DND-41 (cell line): ENCODE data around the gene C1D.

Experiments used
- ATAC-seq: fragments of 200-7000 bp; cut with Tn5 transposase; 3 replicates; pipeline ENCODE4 v1.9.1; 2021; ENCODE audit warnings: low read depth; ENCODE audit not compliant: insufficient read depth
- DNase-seq: peaks from one replicate; pipeline ENCODE4 v3.0.0-alpha.2; 2020
- H2AFZ ChIP-seq: 2 replicates; pipeline ENCODE4 v1.6.0; 2012; ENCODE audit warnings: low read depth, low read length
- H3K27ac ChIP-seq: 2 replicates; pipeline ENCODE4 v1.5.1; 2012; ENCODE audit warnings: low read length, inconsistent platforms
- H3K27me3 ChIP-seq: fragments of 200-600 bp; sonication (generic); 2 replicates; pipeline ENCODE4 v1.6.0; 2012; ENCODE audit warnings: low read length, mild to moderate bottlenecking, inconsistent platforms; ENCODE audit not compliant: insufficient read depth, poor library complexity
- H3K36me3 ChIP-seq: 2 replicates; pipeline ENCODE4 v1.5.1; 2012; ENCODE audit warnings: low read length, inconsistent platforms; ENCODE audit not compliant: insufficient read depth
- H3K4me1 ChIP-seq: 2 replicates; pipeline ENCODE4 v1.5.1; 2012; ENCODE audit warnings: mild to moderate bottlenecking, low read length; ENCODE audit not compliant: insufficient read depth
- H3K4me2 ChIP-seq: 2 replicates; pipeline ENCODE4 v1.6.0; 2012; ENCODE audit warnings: mild to moderate bottlenecking, moderate library complexity, low read length, inconsistent platforms; ENCODE audit not compliant: insufficient read depth
- H3K4me3 ChIP-seq, 2 experiments: fragments of 200-600 bp in 1 of 2; shearing (Covaris generic) in 1 of 2; 2 replicates each; pipeline ENCODE4 v1.5.1; 2012 to 2016; ENCODE audit warnings: inconsistent platforms in 2 of 2, low read length in 2 of 2, mild to moderate bottlenecking in 2 of 2, low read depth in 1 of 2, moderate library complexity in 1 of 2
- H3K79me2 ChIP-seq: 2 replicates; pipeline ENCODE4 v1.6.0; 2012; ENCODE audit warnings: low read length, inconsistent platforms; ENCODE audit not compliant: insufficient read depth
- H3K9ac ChIP-seq: 2 replicates; pipeline ENCODE4 v1.6.0; 2012; ENCODE audit warnings: low read depth, mild to moderate bottlenecking, inconsistent platforms, low read length, moderate library complexity
- H3K9me3 ChIP-seq: 2 replicates; pipeline ENCODE4 v1.5.1; 2012; ENCODE audit warnings: low read length, moderate library complexity, mild to moderate bottlenecking, inconsistent platforms; ENCODE audit not compliant: insufficient read depth, severe bottlenecking
- H4K20me1 ChIP-seq: 2 replicates; pipeline ENCODE4 v1.6.0; 2012; ENCODE audit warnings: low read length; ENCODE audit not compliant: insufficient read depth
- EZH2 ChIP-seq: IDR thresholded peaks from 3 replicates; pipeline ENCODE4 v1.6.1; 2012; ENCODE audit warnings: borderline replicate concordance, low read depth, mild to moderate bottlenecking, moderate library complexity, low read length, inconsistent platforms; ENCODE audit not compliant: severe bottlenecking
- TF ChIP-seq, protein P1 (sequence below): IDR thresholded peaks from 2 replicates; pipeline ENCODE4 v1.5.1; 2012; ENCODE audit warnings: borderline replicate concordance, low read length, moderate library complexity, mild to moderate bottlenecking; ENCODE audit not compliant: poor library complexity, severe bottlenecking; ENCODE audit errors: extremely low read depth

Gene C1D

DNA sequence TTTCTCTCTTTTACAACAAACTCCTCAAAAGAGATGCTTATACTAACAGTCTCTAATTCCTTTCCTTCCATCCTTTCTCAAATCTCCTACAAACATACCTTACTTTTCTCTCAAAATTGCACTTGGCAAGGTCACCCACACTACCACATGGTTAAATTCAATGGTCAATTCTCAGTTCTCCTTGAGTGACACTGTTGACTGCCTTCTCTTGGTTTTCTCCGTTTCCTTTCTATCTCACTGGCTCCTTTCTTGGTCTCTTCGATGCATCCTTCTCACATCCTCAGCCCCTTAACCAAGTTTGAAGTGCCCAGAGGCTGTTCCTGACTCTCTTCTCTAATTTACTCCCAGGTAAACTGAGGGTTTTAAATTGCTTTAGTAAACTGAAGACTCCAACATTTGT lies 12.5 kb downstream of the C1D start:
- H3K9me3 ChIP-seq = no peaks in the 10 kb centered on the region
- H3K27me3 ChIP-seq = no peaks in the 10 kb centered on the region
- no peak overlapping the region for H3K9ac ChIP-seq
- no peak overlapping the region for H2AFZ ChIP-seq
- H3K4me2 ChIP-seq = no peak overlapping the region
- H4K20me1 ChIP-seq = peaks cover 51% of the 10 kb centered on the region
- H3K4me1 ChIP-seq = no peaks in the 10 kb centered on the region
- DNase-seq (no peak), ATAC-seq (no peak)
- no peak overlapping the region for H3K4me3 ChIP-seq
- TF ChIP-seq, protein P1, sequence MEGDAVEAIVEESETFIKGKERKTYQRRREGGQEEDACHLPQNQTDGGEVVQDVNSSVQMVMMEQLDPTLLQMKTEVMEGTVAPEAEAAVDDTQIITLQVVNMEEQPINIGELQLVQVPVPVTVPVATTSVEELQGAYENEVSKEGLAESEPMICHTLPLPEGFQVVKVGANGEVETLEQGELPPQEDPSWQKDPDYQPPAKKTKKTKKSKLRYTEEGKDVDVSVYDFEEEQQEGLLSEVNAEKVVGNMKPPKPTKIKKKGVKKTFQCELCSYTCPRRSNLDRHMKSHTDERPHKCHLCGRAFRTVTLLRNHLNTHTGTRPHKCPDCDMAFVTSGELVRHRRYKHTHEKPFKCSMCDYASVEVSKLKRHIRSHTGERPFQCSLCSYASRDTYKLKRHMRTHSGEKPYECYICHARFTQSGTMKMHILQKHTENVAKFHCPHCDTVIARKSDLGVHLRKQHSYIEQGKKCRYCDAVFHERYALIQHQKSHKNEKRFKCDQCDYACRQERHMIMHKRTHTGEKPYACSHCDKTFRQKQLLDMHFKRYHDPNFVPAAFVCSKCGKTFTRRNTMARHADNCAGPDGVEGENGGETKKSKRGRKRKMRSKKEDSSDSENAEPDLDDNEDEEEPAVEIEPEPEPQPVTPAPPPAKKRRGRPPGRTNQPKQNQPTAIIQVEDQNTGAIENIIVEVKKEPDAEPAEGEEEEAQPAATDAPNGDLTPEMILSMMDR = no peak
- TF ChIP-seq EZH2 = no peak
- peaks cover 80% of the 10 kb centered on the region for H3K79me2 ChIP-seq
- H3K27ac ChIP-seq = no peak overlapping the region
- H3K36me3 ChIP-seq = peaks cover 4% of the 10 kb centered on the region; the same call in 1 of the 2 replicates

DNA sequence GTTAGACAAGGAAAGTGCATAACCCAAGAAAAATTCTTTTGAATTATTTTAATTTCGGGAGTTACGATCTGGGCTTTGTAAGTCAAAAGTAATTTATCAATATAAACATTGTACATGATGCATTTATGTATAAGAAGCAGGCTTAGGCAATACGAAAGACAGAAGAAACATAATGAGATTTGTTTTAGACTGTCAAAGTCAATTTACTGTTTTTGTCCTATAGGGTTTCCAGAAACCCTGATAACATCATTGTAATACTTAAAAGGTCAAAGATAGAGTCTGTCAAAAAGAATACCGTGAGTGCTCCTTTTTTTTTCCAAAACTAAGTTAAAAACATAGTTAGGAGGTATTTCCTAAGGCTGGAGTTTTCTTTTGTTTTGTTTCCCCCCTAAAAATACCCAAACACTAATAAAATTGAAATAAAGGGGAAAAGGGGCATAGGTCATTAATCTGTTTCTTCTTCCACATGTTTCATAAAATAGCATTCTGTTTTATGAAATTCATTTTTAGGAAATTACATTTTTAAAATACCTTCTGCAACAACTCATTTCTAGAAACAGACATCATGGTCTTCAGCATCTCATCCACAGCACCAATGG lies 16.1 kb downstream of the C1D start:
- Histone ChIP-seq H3K4me3 (no peak overlapping the region), H3K4me2 (no peak overlapping the region), H3K4me1 (no peaks in the 10 kb centered on the region), H3K36me3 (peaks cover 15% of the 10 kb centered on the region; the same call in 1 of the 2 replicates), H3K27me3 (no peaks in the 10 kb centered on the region), H3K9me3 (no peaks in the 10 kb centered on the region), H2AFZ (no peak overlapping the region), H4K20me1 (peaks cover 22% of the 10 kb centered on the region), H3K27ac (no peak overlapping the region), H3K79me2 (peaks cover 44% of the 10 kb centered on the region), H3K9ac (no peak overlapping the region)
- ATAC-seq (no peak), DNase-seq (no peak)
- TF ChIP-seq EZH2 = no peak
- TF ChIP-seq, protein P1 = no peak

DNA sequence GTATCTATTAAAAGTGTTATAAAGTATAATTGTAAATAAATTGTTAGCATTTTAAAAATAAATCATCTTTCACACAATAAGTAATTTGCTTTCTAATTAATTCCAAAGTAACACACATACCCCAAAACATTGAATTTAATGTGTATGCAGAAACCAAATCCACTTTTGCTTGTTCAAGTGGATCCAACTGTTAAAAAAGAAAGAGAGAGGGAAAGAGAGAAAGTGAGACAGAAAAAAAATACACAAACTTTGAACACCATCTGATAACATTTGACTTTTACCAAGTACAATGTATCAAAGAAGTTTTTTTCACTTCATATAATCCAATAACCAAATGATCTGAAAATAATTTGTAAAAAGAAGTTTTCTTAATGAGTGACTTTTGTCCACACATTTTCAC lies 16.6 kb downstream of the C1D start:
- Histone ChIP-seq H3K4me3 (no peak overlapping the region), H3K27me3 (no peaks in the 10 kb centered on the region), H3K9ac (no peak overlapping the region), H3K27ac (no peak overlapping the region), H3K79me2 (peaks cover 39% of the 10 kb centered on the region), H3K4me1 (no peaks in the 10 kb centered on the region), H2AFZ (no peak overlapping the region), H3K9me3 (no peaks in the 10 kb centered on the region), H3K36me3 (peaks cover 15% of the 10 kb centered on the region; the same call in 1 of the 2 replicates), H3K4me2 (no peak overlapping the region), H4K20me1 (peaks cover 18% of the 10 kb centered on the region)
- no peak for DNase-seq
- no peak for ATAC-seq
- TF ChIP-seq, protein P1 = no peak
- TF ChIP-seq EZH2 = no peak

DNA sequence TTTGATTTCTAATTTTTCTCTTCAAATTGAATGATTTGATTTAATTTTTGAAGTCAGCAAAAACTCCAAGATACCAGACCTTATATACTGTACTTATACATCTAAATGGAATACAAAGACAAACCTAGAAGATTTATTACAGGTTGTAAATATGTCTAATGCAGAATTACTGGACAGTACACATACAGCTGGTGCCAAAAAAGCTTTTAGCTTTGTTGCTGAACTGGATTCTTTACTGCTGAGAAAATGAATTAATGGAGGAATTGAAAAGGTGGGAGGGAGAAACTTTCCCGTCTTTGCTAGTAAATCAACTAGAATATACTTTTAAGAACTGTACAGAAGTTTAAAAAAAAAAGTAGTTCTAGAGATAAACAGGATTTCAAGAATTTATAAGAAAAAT lies 17.5 kb downstream of the C1D start:
- TF ChIP-seq, protein P1 = no peak
- TF ChIP-seq EZH2 = no peak
- Histone ChIP-seq H4K20me1 (peaks cover 10% of the 10 kb centered on the region), H3K4me1 (no peaks in the 10 kb centered on the region), H3K27me3 (no peaks in the 10 kb centered on the region), H3K4me2 (no peak overlapping the region), H3K4me3 (no peak overlapping the region), H3K9me3 (no peaks in the 10 kb centered on the region), H2AFZ (no peak overlapping the region), H3K79me2 (peaks cover 30% of the 10 kb centered on the region), H3K36me3 (peaks cover 15% of the 10 kb centered on the region; the same call in 1 of the 2 replicates), H3K27ac (no peak overlapping the region), H3K9ac (no peak overlapping the region)
- DNase-seq (no peak), ATAC-seq (no peak)
